ENCODE data around the gene DEPDC5.

GRCh38 chr22:31732089-31732829, 21.6 kb upstream of the DEPDC5 start:
- TF ChIP-seq TARDBP (IDR thresholded peaks at IDR 0.05), result no peak
- TF ChIP-seq ELF4 (IDR thresholded peaks at IDR 0.05), result no peak
- TF ChIP-seq FOXM1 (IDR thresholded peaks at IDR 0.05; ENCODE audit: borderline replicate concordance), result no peak
- no peak for TF ChIP-seq SP1 (IDR thresholded peaks at IDR 0.05)
- TF ChIP-seq FOXK2 (IDR thresholded peaks at IDR 0.05), result no peak
- TF ChIP-seq BHLHE40 (IDR thresholded peaks at IDR 0.05; ENCODE audit: borderline replicate concordance), result no peak

Measured in HEK293T (cell line).